ENCODE results near the gene HBEGF. TPM values are rescaled to one million over a fixed set of nuclear protein-coding genes. Genes with fewer than 3 reads are reported as not detected.

Gene HBEGF
- total RNA-seq, 1 donor from 2014 or later, result 2.4 TPM

DNA sequence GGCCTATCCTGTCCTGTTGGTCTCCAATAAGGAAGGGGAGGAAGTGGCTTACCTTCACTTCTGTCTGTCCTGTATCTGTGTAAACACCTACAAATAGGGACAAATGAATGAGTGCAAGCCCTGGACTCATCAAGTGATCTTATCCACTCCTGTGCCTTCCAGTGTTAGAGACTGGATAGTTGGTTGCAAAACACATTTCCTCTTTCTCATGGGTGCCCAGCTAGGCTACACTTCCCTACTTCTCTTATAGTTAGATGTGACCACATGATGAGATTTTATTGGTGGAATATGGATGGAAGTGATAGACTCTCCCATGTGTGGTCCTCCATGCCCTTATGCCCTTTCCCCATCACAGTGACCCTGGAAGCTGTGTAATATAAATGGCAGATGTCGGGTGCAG is 26.6 kb downstream of the HBEGF start:
- Mint-ChIP-seq H3K4me3 (no peak overlapping the region), H3K27ac (no peak overlapping the region)
- no peak for DNase-seq (ENCODE audit: low spot score)

GRCh38 chr5:140318792-140319191 is 27.6 kb downstream of the HBEGF start:
- Histone ChIP-seq H3K27me3 (no peaks in the 10 kb centered on the region), H2AFZ (replicated peaks) (no peak overlapping the region), H3K36me3 (no peaks in the 10 kb centered on the region), H3F3A (ENCODE audit: low read depth) (no peaks in the 10 kb centered on the region), H4K20me1 (ENCODE audit: low read depth) (no peaks in the 10 kb centered on the region), H3K4me2 (no peak overlapping the region), H3K79me2 (ENCODE audit: low read depth) (no peaks in the 10 kb centered on the region), H3K4me1 (no peaks in the 10 kb centered on the region), H3K27ac (no peak overlapping the region), H3K9ac (no peak overlapping the region), H3K9me3 (ENCODE audit: low read depth) (no peaks in the 10 kb centered on the region), H3K4me3 (no peak overlapping the region)
- H3K9me3 Mint-ChIP-seq, result peaks cover 4% of the 10 kb centered on the region
- DNase-seq (ENCODE audit: low spot score), result no peak
- H3K36me3 Mint-ChIP-seq, result no peaks in the 10 kb centered on the region
- H3K27me3 Mint-ChIP-seq (ENCODE audit: insufficient read depth, low read depth), result no peaks in the 10 kb centered on the region
- H3K27ac Mint-ChIP-seq, result no peak overlapping the region
- TF ChIP-seq EZH2phosphoT487 (IDR thresholded peaks at IDR 0.05) (no peak), CTCF (IDR thresholded peaks at IDR 0.05) (no peak), EZH2 (IDR thresholded peaks at IDR 0.05) (no peak)
- no peak overlapping the region for H3K4me3 Mint-ChIP-seq
- H3K4me1 Mint-ChIP-seq, result peaks cover 17% of the 10 kb centered on the region

More for the DNA sequence above, 26.6 kb downstream of the HBEGF start:
- H2AFZ ChIP-seq (replicated peaks), result no peak overlapping the region
- H3K79me2 ChIP-seq (ENCODE audit: low read depth), result no peaks in the 10 kb centered on the region
- no peaks in the 10 kb centered on the region for H4K20me1 ChIP-seq (ENCODE audit: low read depth)
- H3F3A ChIP-seq (ENCODE audit: low read depth), result no peaks in the 10 kb centered on the region
- no peaks in the 10 kb centered on the region for H3K9me3 ChIP-seq (ENCODE audit: low read depth)
- TF ChIP-seq EZH2phosphoT487 (IDR thresholded peaks at IDR 0.05), result no peak
- TF ChIP-seq CTCF (IDR thresholded peaks at IDR 0.05), result no peak
- no peak for TF ChIP-seq EZH2 (IDR thresholded peaks at IDR 0.05)
- H3K4me1 ChIP-seq, result no peaks in the 10 kb centered on the region
- no peaks in the 10 kb centered on the region for H3K27me3 ChIP-seq
- no peak overlapping the region for H3K9ac ChIP-seq
- H3K4me1 Mint-ChIP-seq, result peaks cover 26% of the 10 kb centered on the region
- H3K36me3 ChIP-seq, result no peaks in the 10 kb centered on the region
- H3K9me3 Mint-ChIP-seq, result peaks cover 4% of the 10 kb centered on the region
- no peaks in the 10 kb centered on the region for H3K27me3 Mint-ChIP-seq (ENCODE audit: insufficient read depth, low read depth)
- no peak overlapping the region for H3K27ac ChIP-seq
- H3K4me3 ChIP-seq, result no peak overlapping the region
- no peak overlapping the region for H3K4me2 ChIP-seq
- no peaks in the 10 kb centered on the region for H3K36me3 Mint-ChIP-seq

DNA sequence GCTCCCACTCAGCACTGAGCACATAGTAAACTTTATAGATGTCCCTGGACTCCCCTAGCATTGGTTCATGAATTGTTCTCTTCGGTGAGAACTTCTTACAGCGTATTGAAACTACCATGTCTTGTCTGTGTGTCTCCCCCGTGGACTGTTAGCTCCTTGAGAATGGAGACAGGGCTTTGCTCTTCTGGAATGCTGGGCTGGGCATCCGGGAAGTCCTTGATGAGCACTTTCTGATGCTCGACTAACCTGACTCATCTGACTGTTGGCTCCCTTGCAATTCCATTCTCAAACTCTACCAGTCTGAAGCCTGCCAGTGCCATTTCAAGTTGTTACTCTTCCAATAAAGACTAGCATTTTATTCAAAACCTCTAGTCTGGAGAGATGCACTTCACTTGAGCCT is 28.5 kb downstream of the HBEGF start:
- Histone ChIP-seq H3K9ac (no peak overlapping the region), H3K27ac (no peak overlapping the region), H3K36me3 (no peaks in the 10 kb centered on the region), H3K9me3 (ENCODE audit: low read depth) (no peaks in the 10 kb centered on the region), H3K4me2 (no peak overlapping the region), H3K4me1 (no peaks in the 10 kb centered on the region), H4K20me1 (ENCODE audit: low read depth) (no peaks in the 10 kb centered on the region), H3K4me3 (no peak overlapping the region), H3K79me2 (ENCODE audit: low read depth) (no peaks in the 10 kb centered on the region), H3K27me3 (no peaks in the 10 kb centered on the region), H3F3A (ENCODE audit: low read depth) (no peaks in the 10 kb centered on the region), H2AFZ (replicated peaks) (no peak overlapping the region)
- no peak overlapping the region for H3K4me3 Mint-ChIP-seq
- H3K36me3 Mint-ChIP-seq, result no peaks in the 10 kb centered on the region
- peaks cover 4% of the 10 kb centered on the region for H3K9me3 Mint-ChIP-seq
- no peaks in the 10 kb centered on the region for H3K27me3 Mint-ChIP-seq (ENCODE audit: insufficient read depth, low read depth)
- DNase-seq (ENCODE audit: low spot score), result no peak
- H3K27ac Mint-ChIP-seq, result no peak overlapping the region
- TF ChIP-seq CTCF (IDR thresholded peaks at IDR 0.05) (no peak), EZH2 (IDR thresholded peaks at IDR 0.05) (no peak), EZH2phosphoT487 (IDR thresholded peaks at IDR 0.05) (no peak)
- peaks cover 7% of the 10 kb centered on the region for H3K4me1 Mint-ChIP-seq
